Measurements from ENCODE around the gene RALGAPB. TPM values are rescaled to one million over a fixed set of nuclear protein-coding genes. Genes with fewer than 3 reads are reported as not detected.

Gene RALGAPB
- total and polyA plus RNA-seq, 7 experiments from 2014 or later, result 10.8 to 50.4 (median 40.9) TPM

DNA sequence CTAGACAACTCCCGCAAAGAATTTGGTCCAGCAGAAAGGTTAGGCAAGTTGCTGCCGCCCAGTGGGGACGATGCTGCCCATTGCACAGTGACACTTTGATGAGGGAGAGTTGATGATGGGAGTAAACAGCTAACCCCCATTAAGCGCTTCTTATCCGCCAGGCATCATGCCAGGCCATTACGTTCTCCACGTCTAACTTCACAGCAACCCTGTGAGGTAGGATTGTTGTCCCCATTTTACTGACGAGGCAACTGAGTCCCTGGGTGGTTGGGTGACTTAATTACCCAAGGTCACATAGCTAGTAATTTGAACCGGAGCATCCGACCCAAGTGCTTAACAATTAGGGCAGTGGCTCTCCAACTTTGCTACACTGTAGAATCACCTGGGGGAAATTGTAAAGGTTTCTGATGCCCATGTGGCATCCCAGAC lies 738 bp downstream of the RALGAPB start:
- peaks cover 0 to 5% (median 0%) of the 10 kb centered on the region in 5 donors for H3K36me3 Mint-ChIP-seq
- CTCF ChIA-PET, result interaction anchor here (1.4 to 2.1 kb wide), 2 partner anchors 27 to 38 kb away, joined by 3 to 18 read pairs; partner anchors contain the start of gene SNHG17
- Histone ChIP-seq H3K4me1 (ENCODE audit: control insufficient read depth in 2 of 2, insufficient read depth in 2 of 2, low read length in 2 of 2) (peaks cover 21 to 24% of the 10 kb centered on the region in 2 donors), H3K36me3 (ENCODE audit: control insufficient read depth in 2 of 3, insufficient read depth in 3 of 3, low read length in 3 of 3) (no peaks in the 10 kb centered on the region), H3K27me3 (ENCODE audit: control insufficient read depth in 2 of 2, insufficient read depth in 2 of 2, low read length in 2 of 2) (no peaks in the 10 kb centered on the region), H3K27ac (ENCODE audit: low read depth, low read length) (peak overlapping the region; percentile 80), H3K9me3 (ENCODE audit: control insufficient read depth in 2 of 3, low read length in 3 of 3) (no peaks in the 10 kb centered on the region), H3K4me3 (ENCODE audit: low read length) (peak overlapping the region; percentile 57)
- ATAC-seq (no peak), DNase-seq (no peak)
- intact Hi-C loops (cut with micrococcal nuclease), result no loop called here
- peaks cover 0 to 14% (median 0%) of the 10 kb centered on the region in 5 donors for H3K27me3 Mint-ChIP-seq
- H3K4me1 Mint-ChIP-seq, result peaks cover 38 to 61% (median 53%) of the 10 kb centered on the region in 7 donors
- peak overlapping the region; percentile 79 to 94 (median 90) for H3K4me3 Mint-ChIP-seq
- H3K9me3 Mint-ChIP-seq, result peaks cover 0 to 3% (median 0%) of the 10 kb centered on the region in 11 donors
- POLR2A ChIA-PET, result interaction anchor here (1.2 to 3.9 kb wide), 5 partner anchors 16 to 43 kb away, joined by 3 to 48 read pairs (median 4); partner anchors contain the start of gene SNHG17
- peak overlapping the region; percentile 64 to 94 (median 83) for H3K27ac Mint-ChIP-seq

DNA sequence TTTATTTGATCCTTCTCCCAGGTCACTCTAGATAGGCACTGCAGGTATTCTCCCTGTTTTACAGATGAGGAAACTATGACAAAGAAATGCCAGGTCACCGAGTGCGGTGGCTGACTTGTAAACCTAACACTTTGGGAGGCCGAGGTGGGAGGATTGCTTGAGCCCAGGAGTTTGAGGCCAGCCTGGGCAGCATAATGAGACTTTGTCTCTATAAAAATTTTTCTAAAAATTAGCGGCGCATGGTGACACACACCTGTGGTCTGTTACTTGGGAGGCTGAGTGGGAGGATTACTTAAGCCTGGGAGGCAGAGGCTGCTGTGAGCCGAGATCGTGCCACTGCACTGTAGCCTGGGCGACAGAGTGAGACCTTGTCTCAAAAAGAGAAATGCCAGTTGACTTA lies 5.1 kb downstream of the RALGAPB start:
- H3K4me1 Mint-ChIP-seq, result peaks cover 36 to 81% (median 72%) of the 10 kb centered on the region in 7 donors
- peak overlapping the region in 1 of 10 donors; percentile 92 for H3K4me3 Mint-ChIP-seq
- no peak for ATAC-seq
- H3K4me3 ChIP-seq (ENCODE audit: low read length), result no peak overlapping the region
- H3K27ac ChIP-seq (ENCODE audit: low read depth, low read length), result no peak overlapping the region
- H3K27me3 ChIP-seq (ENCODE audit: control insufficient read depth in 2 of 2, insufficient read depth in 2 of 2, low read length in 2 of 2), result no peaks in the 10 kb centered on the region
- no peaks in the 10 kb centered on the region for H3K27me3 Mint-ChIP-seq
- H3K9me3 Mint-ChIP-seq, result peaks cover 0 to 2% (median 0%) of the 10 kb centered on the region in 11 donors
- ChIA-PET CTCF (interaction anchor here (0.6 kb wide), 1 partner anchor 348 kb away, joined by 4 read pairs; no protein-coding TSS in a partner anchor), POLR2A (interaction anchor here (0.6 to 1.0 kb wide), 4 partner anchors 9 to 57 kb away, joined by 3 read pairs; partner anchors contain the start of gene SNHG17)
- H3K36me3 Mint-ChIP-seq, result peaks cover 0 to 21% (median 11%) of the 10 kb centered on the region in 5 donors
- H3K4me1 ChIP-seq (ENCODE audit: control insufficient read depth in 2 of 2, insufficient read depth in 2 of 2, low read length in 2 of 2), result peaks cover 21 to 24% of the 10 kb centered on the region in 2 donors
- H3K9me3 ChIP-seq (ENCODE audit: control insufficient read depth in 2 of 3, low read length in 3 of 3), result no peaks in the 10 kb centered on the region
- H3K36me3 ChIP-seq (ENCODE audit: control insufficient read depth in 2 of 3, insufficient read depth in 3 of 3, low read length in 3 of 3), result peaks cover 0 to 6% (median 4%) of the 10 kb centered on the region in 3 experiments
- no peak overlapping the region for H3K27ac Mint-ChIP-seq
- DNase-seq, result no peak
- intact Hi-C loops (cut with micrococcal nuclease), result no loop called here

DNA sequence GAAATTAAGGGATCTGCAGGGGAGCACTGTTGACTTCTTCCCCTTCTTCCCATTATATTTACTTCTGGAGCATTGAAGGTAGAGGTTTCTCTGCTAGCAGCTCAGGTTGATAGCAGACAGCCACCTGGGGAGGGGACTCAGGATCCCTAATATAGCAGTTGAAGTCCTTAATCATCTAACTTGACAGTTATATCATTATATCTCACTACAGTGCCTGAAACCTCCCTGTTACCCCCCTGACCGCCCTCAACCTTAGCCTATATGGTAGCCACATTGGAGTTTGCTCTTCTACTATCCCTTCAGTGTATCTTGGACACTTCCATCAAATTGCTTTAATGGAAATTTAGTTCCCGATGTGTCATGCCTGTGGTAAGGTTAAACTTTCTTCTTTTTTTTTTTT lies 7.0 kb downstream of the RALGAPB start:
- POLR2A ChIA-PET, result no interaction called here
- H3K4me3 ChIP-seq (ENCODE audit: low read length), result no peak overlapping the region
- H3K27ac Mint-ChIP-seq, result no peak overlapping the region

DNA sequence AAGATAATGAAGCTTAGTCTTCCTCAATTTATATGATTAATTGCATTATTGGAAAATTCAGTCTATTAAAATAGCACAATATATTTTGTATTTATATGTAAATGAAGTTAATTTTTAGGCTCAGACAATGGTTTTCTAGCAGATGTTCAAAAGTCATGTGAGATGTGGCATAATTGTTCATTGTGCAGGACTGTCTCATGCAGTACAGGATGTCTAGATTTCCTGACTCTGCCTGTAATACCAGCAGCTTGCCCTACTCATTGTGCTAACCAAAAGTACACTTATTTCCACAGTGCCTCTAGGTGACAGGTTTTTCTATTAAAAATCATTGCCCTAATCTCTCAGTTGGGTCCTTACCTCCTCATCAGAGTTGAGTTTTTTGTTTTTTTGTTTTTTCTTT lies 12.4 kb downstream of the RALGAPB start:
- no peak overlapping the region for H3K4me3 Mint-ChIP-seq
- Histone ChIP-seq H3K36me3 (ENCODE audit: control insufficient read depth in 2 of 3, insufficient read depth in 3 of 3, low read length in 3 of 3) (peaks cover 6 to 29% (median 12%) of the 10 kb centered on the region in 3 experiments), H3K27me3 (ENCODE audit: control insufficient read depth in 2 of 2, insufficient read depth in 2 of 2, low read length in 2 of 2) (no peaks in the 10 kb centered on the region), H3K27ac (ENCODE audit: low read depth, low read length) (no peak overlapping the region), H3K9me3 (ENCODE audit: control insufficient read depth in 2 of 3, low read length in 3 of 3) (no peaks in the 10 kb centered on the region), H3K4me1 (ENCODE audit: control insufficient read depth in 2 of 2, insufficient read depth in 2 of 2, low read length in 2 of 2) (peaks cover 0 to 3% of the 10 kb centered on the region in 2 donors), H3K4me3 (ENCODE audit: low read length) (no peak overlapping the region)
- H3K36me3 Mint-ChIP-seq, result peaks cover 0 to 38% (median 21%) of the 10 kb centered on the region in 5 donors
- H3K27me3 Mint-ChIP-seq, result no peaks in the 10 kb centered on the region
- POLR2A ChIA-PET, result no interaction called here
- CTCF ChIA-PET, result no interaction called here
- no peak overlapping the region for H3K27ac Mint-ChIP-seq
- H3K4me1 Mint-ChIP-seq, result peaks cover 10 to 46% (median 30%) of the 10 kb centered on the region in 7 donors
- ATAC-seq (no peak), DNase-seq (no peak)
- intact Hi-C loops (cut with micrococcal nuclease), result no loop called here
- H3K9me3 Mint-ChIP-seq, result no peaks in the 10 kb centered on the region

More for the DNA sequence above, 7.0 kb downstream of the RALGAPB start:
- H3K27me3 ChIP-seq (ENCODE audit: control insufficient read depth in 2 of 2, insufficient read depth in 2 of 2, low read length in 2 of 2), result no peaks in the 10 kb centered on the region
- CTCF ChIA-PET, result no interaction called here
- Mint-ChIP-seq H3K27me3 (no peaks in the 10 kb centered on the region), H3K4me1 (peaks cover 31 to 76% (median 65%) of the 10 kb centered on the region in 7 donors), H3K9me3 (peaks cover 0 to 2% (median 0%) of the 10 kb centered on the region in 11 donors), H3K4me3 (peak overlapping the region in 1 of 10 donors; percentile 7), H3K36me3 (peaks cover 0 to 23% (median 11%) of the 10 kb centered on the region in 5 donors)
- no peak overlapping the region for H3K27ac ChIP-seq (ENCODE audit: low read depth, low read length)
- intact Hi-C loops (cut with micrococcal nuclease), result no loop called here
- peaks cover 6 to 10% of the 10 kb centered on the region in 2 donors for H3K4me1 ChIP-seq (ENCODE audit: control insufficient read depth in 2 of 2, insufficient read depth in 2 of 2, low read length in 2 of 2)
- DNase-seq (no peak), ATAC-seq (no peak)
- H3K36me3 ChIP-seq (ENCODE audit: control insufficient read depth in 2 of 3, insufficient read depth in 3 of 3, low read length in 3 of 3), result peaks cover 0 to 9% (median 6%) of the 10 kb centered on the region in 3 experiments
- H3K9me3 ChIP-seq (ENCODE audit: control insufficient read depth in 2 of 3, low read length in 3 of 3), result no peaks in the 10 kb centered on the region

DNA sequence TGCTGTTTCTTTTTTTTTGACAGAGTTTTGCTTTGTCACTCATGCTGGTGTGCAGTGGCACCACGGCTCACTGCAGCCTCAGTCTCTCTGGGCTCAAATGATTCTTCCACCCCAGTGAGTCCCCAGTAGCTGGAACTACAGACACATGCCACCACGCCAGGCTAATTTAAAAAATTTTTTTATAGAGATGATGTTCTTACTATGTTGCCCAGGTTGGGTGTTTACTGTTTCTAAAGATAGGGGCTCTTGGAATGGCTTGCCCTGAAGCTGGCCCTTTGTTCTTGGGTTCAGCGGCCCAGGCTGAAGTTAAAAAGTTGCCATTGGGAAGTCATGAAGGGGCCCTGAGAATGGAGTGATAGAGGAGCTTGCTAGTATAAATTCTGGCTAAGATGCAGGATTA lies 16.5 kb downstream of the RALGAPB start:
- Histone ChIP-seq H3K4me3 (ENCODE audit: low read length) (no peak overlapping the region), H3K9me3 (ENCODE audit: control insufficient read depth in 2 of 3, low read length in 3 of 3) (no peaks in the 10 kb centered on the region), H3K27ac (ENCODE audit: low read depth, low read length) (no peak overlapping the region), H3K36me3 (ENCODE audit: control insufficient read depth in 2 of 3, insufficient read depth in 3 of 3, low read length in 3 of 3) (peaks cover 15 to 56% (median 26%) of the 10 kb centered on the region in 3 experiments), H3K4me1 (ENCODE audit: control insufficient read depth in 2 of 2, insufficient read depth in 2 of 2, low read length in 2 of 2) (peaks cover 0 to 3% of the 10 kb centered on the region in 2 donors), H3K27me3 (ENCODE audit: control insufficient read depth in 2 of 2, insufficient read depth in 2 of 2, low read length in 2 of 2) (no peaks in the 10 kb centered on the region)
- H3K4me3 Mint-ChIP-seq, result no peak overlapping the region
- ATAC-seq, result no peak
- no peaks in the 10 kb centered on the region for H3K27me3 Mint-ChIP-seq
- peaks cover 5 to 32% (median 15%) of the 10 kb centered on the region in 7 donors for H3K4me1 Mint-ChIP-seq
- peaks cover 4 to 46% (median 27%) of the 10 kb centered on the region in 5 donors for H3K36me3 Mint-ChIP-seq
- H3K27ac Mint-ChIP-seq, result no peak overlapping the region
- intact Hi-C loops (cut with micrococcal nuclease), result no loop called here
- no peak for DNase-seq
- no peaks in the 10 kb centered on the region for H3K9me3 Mint-ChIP-seq
- POLR2A ChIA-PET, result interaction anchor here (0.6 to 0.8 kb wide), 2 partner anchors 26 to 30 kb away, joined by 3 read pairs; no protein-coding TSS in a partner anchor
- CTCF ChIA-PET, result no interaction called here

DNA sequence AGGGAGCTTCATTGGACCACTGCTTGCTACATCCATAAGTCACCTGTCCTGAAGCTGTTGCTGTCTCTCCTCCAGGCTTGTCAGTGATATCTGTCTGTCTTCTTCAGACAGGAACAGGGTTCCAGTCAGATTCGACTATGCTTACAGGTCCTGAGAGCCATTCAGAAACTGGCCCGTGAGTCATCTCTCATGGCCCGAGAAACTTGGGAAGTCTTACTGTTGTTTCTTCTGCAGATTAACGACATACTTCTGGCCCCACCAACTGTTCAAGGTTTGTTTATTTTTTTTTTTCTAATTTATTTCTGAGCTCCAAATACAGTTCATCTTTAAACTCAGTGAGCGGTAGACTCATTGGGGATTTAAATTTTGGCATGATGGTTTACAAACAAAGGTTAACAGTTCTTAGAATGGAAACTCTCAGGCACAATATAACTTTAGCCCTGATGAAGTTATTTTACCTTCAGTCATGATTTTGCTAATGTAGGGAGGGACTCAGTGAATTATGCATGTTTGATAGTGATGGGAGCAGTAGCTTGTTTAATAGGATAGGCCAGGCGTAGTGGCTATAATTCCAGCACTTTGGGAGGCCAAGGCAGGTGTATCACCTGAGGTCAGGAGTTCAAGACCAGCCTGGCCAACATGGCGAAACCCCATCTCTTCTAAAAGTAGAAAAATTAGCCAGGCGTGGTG lies 24.7 kb downstream of the RALGAPB start:
- peaks cover 18 to 85% (median 43%) of the 10 kb centered on the region in 3 experiments for H3K36me3 ChIP-seq (ENCODE audit: control insufficient read depth in 2 of 3, insufficient read depth in 3 of 3, low read length in 3 of 3)
- Mint-ChIP-seq H3K27me3 (no peaks in the 10 kb centered on the region), H3K36me3 (peaks cover 21 to 71% (median 50%) of the 10 kb centered on the region in 5 donors), H3K9me3 (no peaks in the 10 kb centered on the region), H3K4me1 (peaks cover 0 to 13% (median 8%) of the 10 kb centered on the region in 7 donors), H3K27ac (peak overlapping the region in 1 of 9 donors; percentile 36), H3K4me3 (no peak overlapping the region)
- no peak overlapping the region for H3K4me3 ChIP-seq (ENCODE audit: low read length)
- no peak overlapping the region for H3K27ac ChIP-seq (ENCODE audit: low read depth, low read length)
- no peak for DNase-seq
- H3K4me1 ChIP-seq (ENCODE audit: control insufficient read depth in 2 of 2, insufficient read depth in 2 of 2, low read length in 2 of 2), result no peaks in the 10 kb centered on the region
- ATAC-seq, result no peak
- intact Hi-C loops (cut with micrococcal nuclease), result no loop called here
- ChIA-PET POLR2A (no interaction called here), CTCF (no interaction called here)
- H3K9me3 ChIP-seq (ENCODE audit: control insufficient read depth in 2 of 3, low read length in 3 of 3), result no peaks in the 10 kb centered on the region
- no peaks in the 10 kb centered on the region for H3K27me3 ChIP-seq (ENCODE audit: control insufficient read depth in 2 of 2, insufficient read depth in 2 of 2, low read length in 2 of 2)

All from naive thymus-derived CD4-positive, alpha-beta T cell (primary cell).